ENCODE results near the gene PNPO. TPM values are rescaled to one million over a fixed set of nuclear protein-coding genes. Genes with fewer than 3 reads are reported as not detected.

PNPO gene
- total RNA-seq, 1 donor from 2014 or later: 76.7 TPM

GRCh38 chr17:47998044-47998443, 56.7 kb downstream of the PNPO start:
- DNase-seq (ENCODE audit: low read depth): no peak

Other genes starting within 250 kb of the PNPO start
- gene TBKBP1, start 247.4 kb upstream of the PNPO start, total RNA-seq: 4.3 and 10.7 TPM in 2 replicates
- gene TBX21, start 208.3 kb upstream of the PNPO start, total RNA-seq: not detected in 2 replicates
- 6.6 and 11.3 TPM in 2 replicates for gene OSBPL7, start 119.8 kb upstream of the PNPO start, total RNA-seq
- gene MRPL10, start 110.0 kb upstream of the PNPO start, total RNA-seq: 21.0 and 25.4 TPM in 2 replicates
- gene LRRC46, start 109.9 kb upstream of the PNPO start, total RNA-seq: 0.45 TPM in 1 of 2 replicates, not detected in the other
- 21.3 and 50.4 TPM in 2 replicates for gene SCRN2, start 100.3 kb upstream of the PNPO start, total RNA-seq
- gene SP6, start 90.4 kb upstream of the PNPO start, total RNA-seq: 0.87 and 1.2 TPM in 2 replicates
- gene SP2, start 45.3 kb upstream of the PNPO start, total RNA-seq: 0.35 and 3.1 TPM in 2 replicates
- 0.85 and 6.9 TPM in 2 replicates for gene PRR15L, start 16.3 kb downstream of the PNPO start, total RNA-seq
- gene CDK5RAP3, start 29.5 kb downstream of the PNPO start, total RNA-seq: 50.7 and 66.2 TPM in 2 replicates
- 6.8 and 8.0 TPM in 2 replicates for gene COPZ2, start 96.2 kb downstream of the PNPO start, total RNA-seq
- 75.0 and 267 TPM in 2 replicates for gene NFE2L1, start 106.8 kb downstream of the PNPO start, total RNA-seq
- gene CBX1, start 159.9 kb downstream of the PNPO start, total RNA-seq: 68.9 and 88.3 TPM in 2 replicates
- gene SNX11, start 166.2 kb downstream of the PNPO start, total RNA-seq: 16.1 and 25.0 TPM in 2 replicates

Data from renal cortical epithelial cell (primary cell).